CD4-positive, alpha-beta memory T cell (primary cell): ENCODE results near the gene CPN2. TPM values are rescaled to one million over a fixed set of nuclear protein-coding genes. Genes with fewer than 3 reads are reported as not detected.

Experiments used
- CTCF ChIA-PET: fragments of 350-600 bp; sonication (Branson Sonifier 250); formaldehyde crosslinking; loops from one replicate; lab custom pipeline; 2021; ENCODE audit warnings: inconsistent platforms; ENCODE audit not compliant: partially characterized antibody; lab: Charles Lee
- POLR2A ChIA-PET: fragments of 350-600 bp; sonication (Branson Sonifier 250); formaldehyde crosslinking; loops from one replicate; lab custom pipeline; 2021; ENCODE audit not compliant: partially characterized antibody; lab: Charles Lee
- DNase-seq, 5 donors: peaks; one replicate each; pipeline versions ENCODE4 v3.0.0 to v3.0.0-alpha.2; 2020 to 2022; ENCODE audit warnings: mixed read lengths in 1 of 5
- H3K27ac ChIP-seq: one replicate; pipeline ENCODE4 v1.7.0; 2013; ENCODE audit warnings: low read depth, low read length
- H3K27me3 ChIP-seq: 2 replicates; pipeline ENCODE4 v1.7.0; 2013; ENCODE audit warnings: mild to moderate bottlenecking, low read length, moderate library complexity; ENCODE audit not compliant: insufficient read depth
- H3K36me3 ChIP-seq: 2 replicates; pipeline ENCODE4 v1.7.0; 2013; ENCODE audit warnings: mild to moderate bottlenecking, low read length, moderate library complexity; ENCODE audit not compliant: insufficient read depth
- H3K4me1 ChIP-seq: 2 replicates; pipeline ENCODE4 v1.7.0; 2013; ENCODE audit warnings: mild to moderate bottlenecking, low read length, moderate library complexity; ENCODE audit not compliant: insufficient read depth
- H3K4me3 ChIP-seq, 2 donors: one replicate each; pipeline ENCODE4 v1.7.0; 2013; ENCODE audit warnings: low read length in 2 of 2, mild to moderate bottlenecking in 1 of 2
- H3K9me3 ChIP-seq, 2 donors: one replicate each; pipeline ENCODE4 v1.7.0; 2013; ENCODE audit warnings: low read length in 2 of 2, control low read depth in 1 of 2; ENCODE audit not compliant: control insufficient read depth in 1 of 2
- H3K27ac Mint-ChIP-seq, 7 donors: one replicate each; pipeline ENCODE4 v1.8.0; 2020 to 2021; ENCODE audit warnings: mixed read lengths in 7 of 7, mild to moderate bottlenecking in 6 of 7, inconsistent platforms in 3 of 7, moderate library complexity in 3 of 7
- H3K27me3 Mint-ChIP-seq, 2 donors: one replicate each; pipeline ENCODE4 v1.8.0; 2020 to 2021; ENCODE audit warnings: mixed read lengths in 2 of 2
- H3K36me3 Mint-ChIP-seq, 2 donors: one replicate each; pipeline ENCODE4 v1.8.0; 2020 to 2021; ENCODE audit warnings: mixed read lengths in 2 of 2, inconsistent platforms in 1 of 2, mild to moderate bottlenecking in 1 of 2
- H3K4me1 Mint-ChIP-seq, 4 donors: one replicate each; pipeline ENCODE4 v1.8.0; 2020 to 2021; ENCODE audit warnings: mixed read lengths in 4 of 4, mild to moderate bottlenecking in 1 of 4
- H3K4me3 Mint-ChIP-seq, 8 donors: one replicate each; pipeline ENCODE4 v1.8.0; 2020 to 2021; ENCODE audit warnings: mixed read lengths in 8 of 8, mild to moderate bottlenecking in 7 of 8, moderate library complexity in 6 of 8, inconsistent platforms in 3 of 8
- H3K9me3 Mint-ChIP-seq, 8 donors: one replicate each; pipeline ENCODE4 v1.8.0; 2020 to 2021; ENCODE audit warnings: mixed read lengths in 8 of 8, mild to moderate bottlenecking in 5 of 8, inconsistent platforms in 3 of 8, moderate library complexity in 1 of 8
- intact Hi-C: fragments of 100-400 bp; cut with micrococcal nuclease; formaldehyde crosslinking; loops from one replicate; pipeline ENCODE4 v1.15.1; 2023
- polyA plus RNA-seq, 2 donors: library from polyadenylated mRNA; unstranded; fragments of 300-500 nt; fragmentation: Illumina TruSeq; gene quantifications; one replicate each; pipeline ENCODE4 v1.2.3, GENCODE V29; 2021
- total RNA-seq, 2 experiments: library from RNA; stranded (reverse); gene quantifications; one replicate each; pipeline ENCODE4 v1.2.3, GENCODE V29; 2021

The CPN2 gene
- total and polyA plus RNA-seq, 4 experiments from 2014 or later = not detected

DNA sequence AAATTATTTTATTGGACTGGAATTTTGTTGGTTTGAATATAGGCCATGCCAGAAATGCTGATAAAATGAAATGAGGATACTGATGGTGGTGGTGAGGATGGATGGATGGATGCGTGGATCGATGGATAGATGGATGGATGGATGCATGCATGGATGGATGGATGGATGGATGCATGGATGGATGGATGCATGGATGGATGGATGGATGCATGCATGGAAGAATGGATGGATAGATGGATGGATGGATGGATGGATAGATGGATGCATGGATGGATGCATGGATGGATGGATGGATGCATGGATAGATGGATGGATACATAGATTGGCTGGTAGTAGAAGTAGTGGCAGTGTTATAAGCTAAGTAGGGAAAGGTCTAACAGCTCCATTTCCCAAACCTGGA lies 40.1 kb downstream of the CPN2 start:
- ChIA-PET POLR2A (no interaction called here), CTCF (interaction anchor here (0.9 to 5.4 kb wide), 2 partner anchors 22 to 645 kb away, joined by 3 to 31 read pairs; no protein-coding TSS in a partner anchor)
- Mint-ChIP-seq H3K36me3 (no peaks in the 10 kb centered on the region), H3K27me3 (no peaks in the 10 kb centered on the region), H3K4me1 (peaks cover 14 to 30% (median 20%) of the 10 kb centered on the region in 4 donors), H3K27ac (peak overlapping the region in 1 of 7 donors; percentile 43), H3K9me3 (no peaks in the 10 kb centered on the region), H3K4me3 (no peak overlapping the region)
- Histone ChIP-seq H3K4me3 (no peak overlapping the region), H3K27ac (no peak overlapping the region), H3K36me3 (no peaks in the 10 kb centered on the region), H3K9me3 (no peaks in the 10 kb centered on the region), H3K4me1 (peaks cover 36% of the 10 kb centered on the region), H3K27me3 (no peaks in the 10 kb centered on the region)
- no peak for DNase-seq
- intact Hi-C loops = loop anchor here (10.0 kb wide), 2 partner anchors 846 to 1496 kb away; no protein-coding TSS in a partner anchor

DNA sequence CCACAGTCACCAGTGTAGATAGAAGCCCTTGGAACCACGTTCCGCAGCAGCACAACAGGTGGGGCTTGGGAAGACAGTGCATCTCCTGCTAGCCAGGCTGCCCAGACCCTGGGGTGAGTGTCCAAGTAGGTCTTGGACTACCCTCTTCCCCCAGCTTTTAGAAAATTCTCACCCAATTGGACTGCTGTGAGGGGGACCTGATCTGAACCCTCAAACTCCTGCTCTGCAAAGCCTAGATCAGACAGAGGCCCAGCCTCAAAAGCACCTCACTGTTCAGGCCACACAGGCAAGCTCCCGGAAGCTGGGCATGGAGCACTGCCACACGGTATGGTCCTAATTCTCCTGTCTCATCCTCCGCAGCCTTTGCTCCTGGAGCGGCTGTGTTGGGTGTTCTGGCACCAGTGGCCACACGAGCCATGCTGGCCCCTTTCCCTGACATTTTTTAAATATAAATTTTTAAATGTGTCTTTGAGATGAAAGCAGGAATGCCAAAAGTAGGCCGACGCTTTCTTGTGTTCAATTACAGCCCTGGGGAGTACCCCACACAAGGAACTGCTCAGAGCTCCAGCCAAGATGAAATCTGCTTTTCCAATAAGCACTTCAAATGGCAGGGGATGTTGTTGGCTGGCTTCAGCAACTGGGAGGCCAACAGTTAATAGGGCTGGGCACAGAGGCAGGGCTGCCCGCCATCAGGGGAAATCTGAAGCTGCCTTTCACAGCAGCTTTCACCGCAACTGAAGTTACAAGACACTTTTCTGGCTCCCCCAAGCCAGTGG lies 40.9 kb downstream of the CPN2 start:
- no peak overlapping the region for H3K27ac Mint-ChIP-seq
- no peaks in the 10 kb centered on the region for H3K36me3 Mint-ChIP-seq
- H3K4me1 Mint-ChIP-seq = peaks cover 12 to 35% (median 20%) of the 10 kb centered on the region in 4 donors
- intact Hi-C loops = loop anchor here (10.0 kb wide), 2 partner anchors 845 to 1495 kb away; no protein-coding TSS in a partner anchor
- H3K27me3 ChIP-seq = no peaks in the 10 kb centered on the region
- no peaks in the 10 kb centered on the region for H3K9me3 ChIP-seq
- ChIA-PET POLR2A (no interaction called here), CTCF (interaction anchor here (1.0 to 5.4 kb wide), 3 partner anchors 9 to 645 kb away, joined by 3 to 31 read pairs (median 7); no protein-coding TSS in a partner anchor)
- no peak overlapping the region for H3K4me3 Mint-ChIP-seq
- H3K9me3 Mint-ChIP-seq = no peaks in the 10 kb centered on the region
- no peak overlapping the region for H3K27ac ChIP-seq
- no peak overlapping the region for H3K4me3 ChIP-seq
- H3K4me1 ChIP-seq = peaks cover 38% of the 10 kb centered on the region
- H3K36me3 ChIP-seq = no peaks in the 10 kb centered on the region
- DNase-seq = no peak
- H3K27me3 Mint-ChIP-seq = no peaks in the 10 kb centered on the region

DNA sequence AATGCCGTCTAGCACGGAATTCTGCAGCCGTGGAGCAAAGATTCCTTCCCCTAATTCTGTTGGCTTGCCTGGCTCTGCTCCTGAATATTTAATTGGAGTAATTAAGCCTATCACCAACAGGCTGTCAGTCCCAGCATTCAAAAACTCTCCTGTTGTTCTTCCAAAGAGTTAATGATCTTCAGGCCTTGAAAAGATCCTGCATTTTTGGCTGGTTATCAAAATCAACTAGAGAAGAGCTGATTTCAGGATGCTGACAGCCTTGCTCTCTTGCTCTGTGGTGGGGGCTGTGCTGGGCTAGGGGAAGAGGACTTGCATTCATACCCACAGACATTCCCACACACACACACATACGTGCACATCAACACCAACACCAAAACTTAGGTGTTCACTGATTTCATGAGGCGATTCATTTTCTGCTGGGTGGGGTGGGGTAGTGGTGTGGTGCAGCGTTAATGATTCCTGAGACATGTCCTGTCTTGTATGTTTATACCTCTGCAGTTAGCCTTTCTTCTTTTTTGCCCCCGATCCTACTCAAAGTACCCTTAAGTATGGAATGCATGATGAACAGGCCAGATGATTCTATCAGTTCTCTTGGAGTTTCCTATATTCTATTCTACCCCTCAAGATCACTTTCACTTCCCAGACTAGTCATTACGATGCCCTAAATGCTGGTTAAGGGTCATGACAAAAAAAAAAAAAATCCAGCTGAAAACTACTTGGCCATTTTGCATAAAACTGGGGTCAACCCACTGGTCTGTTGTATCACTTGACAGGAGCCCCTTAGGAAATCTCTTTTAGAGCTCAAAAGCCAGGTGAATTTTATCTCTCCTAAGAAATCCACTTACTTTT lies 42.3 kb downstream of the CPN2 start:
- peaks cover 41% of the 10 kb centered on the region for H3K4me1 ChIP-seq
- no peak for DNase-seq
- no peaks in the 10 kb centered on the region for H3K27me3 ChIP-seq
- ChIA-PET CTCF (interaction anchor here (0.6 to 2.1 kb wide), 3 partner anchors 8 to 35 kb away, joined by 3 to 7 read pairs (median 4); no protein-coding TSS in a partner anchor), POLR2A (interaction anchor here (1.2 kb wide), 1 partner anchor 34 kb away, joined by 3 read pairs; no protein-coding TSS in a partner anchor)
- H3K36me3 ChIP-seq = no peaks in the 10 kb centered on the region
- Mint-ChIP-seq H3K36me3 (no peaks in the 10 kb centered on the region), H3K27ac (no peak overlapping the region), H3K4me1 (peaks cover 7 to 38% (median 19%) of the 10 kb centered on the region in 4 donors), H3K4me3 (peak overlapping the region in 1 of 8 donors; percentile 11), H3K9me3 (peaks cover 0 to 4% (median under 1%) of the 10 kb centered on the region in 8 donors), H3K27me3 (no peaks in the 10 kb centered on the region)
- no peaks in the 10 kb centered on the region for H3K9me3 ChIP-seq
- H3K27ac ChIP-seq = no peak overlapping the region
- intact Hi-C loops = no loop called here
- H3K4me3 ChIP-seq = no peak overlapping the region

DNA sequence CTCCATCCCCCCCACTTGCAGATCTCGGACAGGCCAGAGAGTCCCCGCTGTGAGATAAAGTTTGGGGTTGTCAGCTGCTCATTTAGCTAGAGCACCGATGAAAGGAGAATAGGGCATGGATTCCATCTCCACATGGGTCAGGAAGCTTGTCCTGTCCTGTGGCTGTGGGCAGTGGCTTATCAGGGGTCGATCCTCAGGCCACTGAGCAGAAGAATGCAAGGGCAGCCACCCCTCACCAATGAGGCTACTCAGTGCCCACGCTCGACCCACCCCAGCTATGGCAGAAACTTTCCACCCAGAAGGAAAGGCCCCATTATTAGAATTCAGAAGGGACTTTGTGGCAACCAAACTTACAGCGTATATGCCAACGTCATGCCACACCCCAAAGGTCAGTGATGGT lies 43.3 kb downstream of the CPN2 start:
- H3K27ac Mint-ChIP-seq = peak overlapping the region in 1 of 7 donors; percentile 73
- H3K4me3 Mint-ChIP-seq = peak overlapping the region in 3 of 8 donors; percentile 72 to 86 (median 83)
- H3K27me3 Mint-ChIP-seq = no peaks in the 10 kb centered on the region
- ChIA-PET POLR2A (no interaction called here), CTCF (interaction anchor here (1.9 kb wide), 1 partner anchor 8 kb away, joined by 16 read pairs; no protein-coding TSS in a partner anchor)
- no peak overlapping the region for H3K4me3 ChIP-seq
- H3K36me3 Mint-ChIP-seq = no peaks in the 10 kb centered on the region
- intact Hi-C loops = no loop called here
- H3K27me3 ChIP-seq = no peaks in the 10 kb centered on the region
- H3K4me1 ChIP-seq = peaks cover 41% of the 10 kb centered on the region
- no peak for DNase-seq
- H3K9me3 Mint-ChIP-seq = peaks cover 0 to 4% (median under 1%) of the 10 kb centered on the region in 8 donors
- H3K4me1 Mint-ChIP-seq = peaks cover 7 to 38% (median 19%) of the 10 kb centered on the region in 4 donors
- no peaks in the 10 kb centered on the region for H3K9me3 ChIP-seq
- no peaks in the 10 kb centered on the region for H3K36me3 ChIP-seq
- no peak overlapping the region for H3K27ac ChIP-seq

DNA sequence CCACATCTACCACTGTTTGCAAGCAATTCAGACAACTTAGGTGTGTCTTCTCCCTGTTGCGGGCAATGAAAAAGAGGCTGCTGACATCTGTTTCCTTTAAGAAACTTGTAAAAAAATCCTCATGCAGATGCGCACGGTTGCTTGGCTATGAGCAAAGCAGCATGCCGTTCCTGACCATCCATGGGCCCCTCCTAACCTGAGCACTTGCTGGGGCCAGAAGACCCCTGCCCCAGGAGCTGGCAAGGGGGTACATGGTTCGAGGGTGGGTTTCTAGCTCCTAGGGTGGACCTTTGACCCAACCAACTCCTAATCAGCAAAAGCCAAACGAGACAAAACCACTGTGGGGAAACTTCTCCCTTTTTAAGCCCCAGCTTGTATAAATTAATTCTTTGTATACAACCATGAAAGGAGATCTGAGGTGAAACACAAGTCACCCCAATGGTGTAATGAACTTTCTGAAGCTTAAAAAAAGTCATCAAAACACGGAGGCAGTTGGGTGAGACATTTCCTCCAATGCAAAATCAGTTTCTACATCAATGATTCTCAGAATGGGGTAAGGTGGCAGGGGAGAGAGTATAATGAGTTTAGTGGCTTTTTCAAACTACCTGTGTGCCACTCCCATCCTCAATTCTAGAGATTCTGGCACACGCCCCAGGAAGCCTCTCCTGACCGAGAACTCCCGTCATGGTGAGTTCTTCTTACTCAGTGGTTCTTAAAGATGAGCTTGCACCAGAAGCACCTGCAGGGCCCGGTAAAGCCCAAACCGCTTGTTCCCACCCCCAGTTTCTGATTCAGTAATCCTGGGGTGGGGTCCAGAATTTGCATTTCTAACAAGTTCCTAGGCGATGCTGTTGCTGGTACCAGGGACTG lies 44.1 kb downstream of the CPN2 start:
- ChIA-PET CTCF (interaction anchor here (1.9 kb wide), 1 partner anchor 9 kb away, joined by 16 read pairs; no protein-coding TSS in a partner anchor), POLR2A (no interaction called here)
- no peaks in the 10 kb centered on the region for H3K27me3 Mint-ChIP-seq
- peaks cover 41% of the 10 kb centered on the region for H3K4me1 ChIP-seq
- no peaks in the 10 kb centered on the region for H3K36me3 ChIP-seq
- peaks cover 0 to 4% (median under 1%) of the 10 kb centered on the region in 8 donors for H3K9me3 Mint-ChIP-seq
- H3K27ac Mint-ChIP-seq = peak overlapping the region; percentile 57 to 85 (median 73)
- peaks cover 7 to 38% (median 19%) of the 10 kb centered on the region in 4 donors for H3K4me1 Mint-ChIP-seq
- H3K4me3 ChIP-seq = peak overlapping the region in 1 of 2 donors; percentile 30
- peak overlapping the region; percentile 61 to 86 (median 74) for H3K4me3 Mint-ChIP-seq
- H3K36me3 Mint-ChIP-seq = no peaks in the 10 kb centered on the region
- H3K9me3 ChIP-seq = no peaks in the 10 kb centered on the region
- DNase-seq = peak in 3 of 5 donors; percentile 21 to 45 (median 39)
- no peak overlapping the region for H3K27ac ChIP-seq
- intact Hi-C loops = no loop called here
- H3K27me3 ChIP-seq = no peaks in the 10 kb centered on the region

DNA sequence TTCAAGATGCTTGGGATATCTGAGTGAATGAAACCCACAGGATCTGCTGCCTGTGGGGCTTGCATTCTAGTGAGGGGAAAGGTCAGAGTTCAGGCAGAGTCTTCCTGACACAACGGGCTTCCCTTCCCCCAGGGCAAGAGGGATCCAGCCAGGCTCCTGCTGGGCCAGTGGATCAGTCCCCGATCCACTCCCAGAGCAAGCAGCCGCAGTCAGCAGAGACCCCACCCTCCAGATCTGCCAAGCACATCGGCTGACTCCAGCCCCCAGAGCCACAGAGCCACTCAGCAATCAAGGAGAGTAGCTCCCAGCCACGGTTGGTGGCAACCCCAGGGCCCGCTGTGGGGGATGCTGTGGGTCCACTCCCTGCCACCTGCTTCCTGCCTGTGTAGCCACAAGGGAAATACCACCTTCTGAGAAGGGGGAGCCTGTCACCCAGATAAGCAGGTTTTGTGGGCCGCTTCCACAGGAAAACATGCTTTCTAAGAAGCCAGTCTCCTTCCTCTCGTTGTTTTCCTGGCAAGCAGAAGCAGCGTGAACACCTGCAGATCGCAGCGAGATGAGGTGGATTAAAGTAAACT lies 44.9 kb downstream of the CPN2 start:
- peaks cover 0 to 4% (median under 1%) of the 10 kb centered on the region in 8 donors for H3K9me3 Mint-ChIP-seq
- ChIA-PET POLR2A (interaction anchor here (0.7 kb wide), 1 partner anchor 90 kb away, joined by 4 read pairs; no protein-coding TSS in a partner anchor), CTCF (interaction anchor here (1.9 kb wide), 1 partner anchor 10 kb away, joined by 16 read pairs; no protein-coding TSS in a partner anchor)
- peak overlapping the region; percentile 61 to 86 (median 74) for H3K4me3 Mint-ChIP-seq
- peak overlapping the region in 1 of 2 donors; percentile 30 for H3K4me3 ChIP-seq
- peak; percentile 56 to 75 (median 66) for DNase-seq
- H3K36me3 Mint-ChIP-seq = no peaks in the 10 kb centered on the region
- no peaks in the 10 kb centered on the region for H3K36me3 ChIP-seq
- H3K27ac ChIP-seq = no peak overlapping the region
- no peaks in the 10 kb centered on the region for H3K27me3 Mint-ChIP-seq
- peaks cover 41% of the 10 kb centered on the region for H3K4me1 ChIP-seq
- H3K9me3 ChIP-seq = no peaks in the 10 kb centered on the region
- H3K27ac Mint-ChIP-seq = peak overlapping the region; percentile 57 to 85 (median 73)
- peaks cover 7 to 38% (median 19%) of the 10 kb centered on the region in 4 donors for H3K4me1 Mint-ChIP-seq
- intact Hi-C loops = no loop called here
- no peaks in the 10 kb centered on the region for H3K27me3 ChIP-seq
